Nephron (organoid): ENCODE results near the gene RPTOR.

Experiments
- H3K27ac Mint-ChIP-seq, 3 experiments: 2 replicates each; pipeline ENCODE4 v1.8.0; 2020; ENCODE audit warnings: mixed read lengths in 3 of 3, mild to moderate bottlenecking in 2 of 3, moderate library complexity in 1 of 3
- H3K27me3 Mint-ChIP-seq: 2 replicates; pipeline ENCODE4 v1.8.0; 2021; ENCODE audit warnings: low read depth, mild to moderate bottlenecking, moderate library complexity, mixed read lengths
- H3K36me3 Mint-ChIP-seq: 2 replicates; pipeline ENCODE4 v1.8.0; 2020; ENCODE audit warnings: low read depth, mixed read lengths
- H3K4me1 Mint-ChIP-seq: 2 replicates; pipeline ENCODE4 v1.8.0; 2020; ENCODE audit warnings: mixed read lengths
- H3K4me3 Mint-ChIP-seq, 3 experiments: 2 replicates each; pipeline ENCODE4 v1.8.0; 2020; ENCODE audit warnings: mild to moderate bottlenecking in 3 of 3, mixed read lengths in 3 of 3, moderate library complexity in 2 of 3
- H3K9me3 Mint-ChIP-seq: 2 replicates; pipeline ENCODE4 v1.8.0; 2020; ENCODE audit warnings: mixed read lengths
- TF ChIP-seq, protein P1 (sequence below), 3 experiments: fragments of 200-600 bp; sonication (generic); IDR thresholded peaks; one replicate each; pipeline ENCODE4 v1.5.0; 2021; ENCODE audit warnings: antibody characterized with exemption in 3 of 3; ENCODE audit not compliant: unreplicated experiment in 3 of 3

Gene RPTOR

GRCh38 chr17:80516171-80516932, 28.3 kb upstream of the RPTOR start:
- Mint-ChIP-seq H3K4me3 (no peak overlapping the region), H3K27ac (no peak overlapping the region), H3K9me3 (no peaks in the 10 kb centered on the region), H3K4me1 (peaks cover 9% of the 10 kb centered on the region), H3K27me3 (peaks cover 16% of the 10 kb centered on the region), H3K36me3 (no peaks in the 10 kb centered on the region)
- TF ChIP-seq, protein P1, sequence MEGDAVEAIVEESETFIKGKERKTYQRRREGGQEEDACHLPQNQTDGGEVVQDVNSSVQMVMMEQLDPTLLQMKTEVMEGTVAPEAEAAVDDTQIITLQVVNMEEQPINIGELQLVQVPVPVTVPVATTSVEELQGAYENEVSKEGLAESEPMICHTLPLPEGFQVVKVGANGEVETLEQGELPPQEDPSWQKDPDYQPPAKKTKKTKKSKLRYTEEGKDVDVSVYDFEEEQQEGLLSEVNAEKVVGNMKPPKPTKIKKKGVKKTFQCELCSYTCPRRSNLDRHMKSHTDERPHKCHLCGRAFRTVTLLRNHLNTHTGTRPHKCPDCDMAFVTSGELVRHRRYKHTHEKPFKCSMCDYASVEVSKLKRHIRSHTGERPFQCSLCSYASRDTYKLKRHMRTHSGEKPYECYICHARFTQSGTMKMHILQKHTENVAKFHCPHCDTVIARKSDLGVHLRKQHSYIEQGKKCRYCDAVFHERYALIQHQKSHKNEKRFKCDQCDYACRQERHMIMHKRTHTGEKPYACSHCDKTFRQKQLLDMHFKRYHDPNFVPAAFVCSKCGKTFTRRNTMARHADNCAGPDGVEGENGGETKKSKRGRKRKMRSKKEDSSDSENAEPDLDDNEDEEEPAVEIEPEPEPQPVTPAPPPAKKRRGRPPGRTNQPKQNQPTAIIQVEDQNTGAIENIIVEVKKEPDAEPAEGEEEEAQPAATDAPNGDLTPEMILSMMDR (IDR thresholded peaks at IDR 0.05; ENCODE audit: unreplicated experiment in 3 of 3), result no peak

DNA sequence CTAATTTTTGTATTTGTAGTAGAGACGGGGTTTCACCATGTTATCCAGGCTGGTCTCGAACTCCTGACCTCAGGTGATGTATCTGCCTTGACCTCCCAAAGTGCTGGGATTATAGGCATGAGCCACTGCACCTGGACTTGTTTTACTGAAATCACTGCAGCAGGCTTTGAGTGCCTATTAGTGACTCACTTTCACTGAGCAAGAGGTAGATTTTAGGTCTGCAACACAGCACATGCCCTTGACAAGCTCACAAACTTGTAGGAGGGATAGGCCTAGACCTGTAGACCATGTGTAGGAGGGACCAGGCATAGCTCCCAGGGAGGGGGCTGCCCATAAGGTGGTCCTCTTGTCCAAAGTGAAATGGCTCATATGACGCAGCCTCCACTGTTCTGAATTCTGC, 27.0 kb upstream of the RPTOR start:
- H3K9me3 Mint-ChIP-seq, result no peaks in the 10 kb centered on the region
- no peaks in the 10 kb centered on the region for H3K36me3 Mint-ChIP-seq
- TF ChIP-seq, protein P1 (IDR thresholded peaks at IDR 0.05; ENCODE audit: unreplicated experiment in 3 of 3), result no peak
- no peak overlapping the region for H3K4me3 Mint-ChIP-seq
- H3K27me3 Mint-ChIP-seq, result peaks cover 14% of the 10 kb centered on the region
- peaks cover 9% of the 10 kb centered on the region for H3K4me1 Mint-ChIP-seq
- no peak overlapping the region for H3K27ac Mint-ChIP-seq

- no peaks in the 10 kb centered on the region for H3K9me3 Mint-ChIP-seq
- no peaks in the 10 kb centered on the region for H3K36me3 Mint-ChIP-seq
- TF ChIP-seq, protein P1 (IDR thresholded peaks at IDR 0.05; ENCODE audit: unreplicated experiment in 3 of 3), result no peak
- peaks cover 15% of the 10 kb centered on the region for H3K27me3 Mint-ChIP-seq
- no peak overlapping the region for H3K27ac Mint-ChIP-seq
- H3K4me3 Mint-ChIP-seq, result no peak overlapping the region
- H3K4me1 Mint-ChIP-seq, result peaks cover 7% of the 10 kb centered on the region
Observed at GRCh38 chr17:80518392-80518791, 26.2 kb upstream of the RPTOR start.

DNA sequence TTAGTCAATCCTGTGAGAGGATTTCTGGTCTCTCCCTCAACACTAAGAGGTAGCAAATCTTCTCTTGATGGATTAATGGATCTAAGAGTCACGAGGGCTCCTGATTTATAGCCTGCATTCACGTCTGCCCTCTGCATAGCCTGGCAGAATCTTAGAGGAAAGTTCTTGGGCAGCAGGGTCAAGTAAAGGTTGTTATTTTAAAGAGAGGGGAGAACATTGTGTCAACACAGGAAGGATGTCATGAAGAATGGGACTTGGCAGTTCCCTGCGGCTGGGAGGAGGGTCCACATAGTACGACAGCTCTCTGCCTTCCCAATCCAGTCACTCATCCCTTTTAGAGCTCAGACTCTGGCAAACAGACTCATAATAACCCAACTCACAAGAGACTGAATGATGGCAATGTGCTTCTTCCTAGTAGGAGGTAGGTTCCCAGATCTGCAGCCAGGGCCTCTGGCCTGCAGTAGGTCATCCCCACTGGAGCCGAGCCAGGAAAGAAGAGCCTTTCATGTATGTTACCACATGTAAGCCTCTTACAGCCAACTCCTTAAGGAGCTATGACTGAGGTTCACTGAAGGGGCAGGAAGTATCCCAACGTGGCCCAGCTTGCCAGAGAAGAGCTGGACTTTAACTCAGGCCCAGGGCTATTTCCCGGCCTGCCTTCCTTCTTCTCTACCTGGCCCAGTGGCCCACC, 25.4 kb upstream of the RPTOR start:
- Mint-ChIP-seq H3K4me1 (peaks cover 7% of the 10 kb centered on the region), H3K27me3 (peaks cover 10% of the 10 kb centered on the region), H3K4me3 (no peak overlapping the region), H3K9me3 (no peaks in the 10 kb centered on the region), H3K27ac (no peak overlapping the region), H3K36me3 (no peaks in the 10 kb centered on the region)
- TF ChIP-seq, protein P1 (IDR thresholded peaks at IDR 0.05; ENCODE audit: unreplicated experiment in 3 of 3), result no peak

GRCh38 chr17:80520810-80521455, 23.7 kb upstream of the RPTOR start:
- Mint-ChIP-seq H3K27ac (no peak overlapping the region), H3K4me3 (no peak overlapping the region), H3K27me3 (peaks cover 18% of the 10 kb centered on the region), H3K9me3 (no peaks in the 10 kb centered on the region), H3K36me3 (no peaks in the 10 kb centered on the region), H3K4me1 (peaks cover 13% of the 10 kb centered on the region)
- TF ChIP-seq, protein P1 (IDR thresholded peaks at IDR 0.05; ENCODE audit: unreplicated experiment in 3 of 3), result no peak
